CD14-positive monocyte (primary cell): ENCODE measurements around the gene SLC1A2. TPM values are rescaled to one million over a fixed set of nuclear protein-coding genes. Genes with fewer than 3 reads are reported as not detected.

Experiments
- DNase-seq, 3 donors: peaks; one replicate each; pipeline ENCODE4 v3.0.0-alpha.2; 2011 to 2022
- H2AFZ ChIP-seq: 2 replicates; pipeline ENCODE4 v1.6.0; 2012; ENCODE audit warnings: mild to moderate bottlenecking, low read depth, low read length, inconsistent platforms; ENCODE audit not compliant: insufficient read depth, poor library complexity, severe bottlenecking
- H3K27ac ChIP-seq, 2 donors: 1 replicate in 1 of 2; 2 replicates in 1 of 2; pipeline ENCODE4 v1.5.1; 2012 to 2013; ENCODE audit warnings: low read length in 2 of 2, control low read depth in 1 of 2, inconsistent platforms in 1 of 2, low read depth in 1 of 2, mild to moderate bottlenecking in 1 of 2
- H3K27me3 ChIP-seq, 2 donors: one replicate each; pipeline versions ENCODE4 v1.6.0 to v1.6.1; 2011 to 2013; ENCODE audit warnings: low read length in 2 of 2; ENCODE audit not compliant: control insufficient read depth in 2 of 2, insufficient read depth in 2 of 2
- H3K36me3 ChIP-seq, 2 donors: replicated peaks in 1 of 2; 1 replicate in 1 of 2; 2 replicates in 1 of 2; pipeline versions ENCODE4 v1.5.1 to v1.6.1; 2012 to 2013; ENCODE audit warnings: low read length in 2 of 2, control low read depth in 1 of 2, inconsistent platforms in 1 of 2, mild to moderate bottlenecking in 1 of 2; ENCODE audit not compliant: insufficient read depth in 2 of 2, control insufficient read depth in 1 of 2
- H3K4me1 ChIP-seq, 2 donors: 1 replicate in 1 of 2; 2 replicates in 1 of 2; pipeline versions ENCODE4 v1.5.1 to v1.6.1; 2012 to 2013; ENCODE audit warnings: low read length in 2 of 2, control low read depth in 1 of 2, inconsistent platforms in 1 of 2, mild to moderate bottlenecking in 1 of 2, moderate library complexity in 1 of 2; ENCODE audit not compliant: insufficient read depth in 2 of 2, control insufficient read depth in 1 of 2
- H3K4me2 ChIP-seq: replicated peaks from 2 replicates; pipeline ENCODE3; 2012; ENCODE audit warnings: low read length, moderate library complexity, mild to moderate bottlenecking; ENCODE audit not compliant: poor library complexity, severe bottlenecking; ENCODE audit errors: extremely low read depth
- H3K4me3 ChIP-seq, 3 experiments: fragments of 200-600 bp in 1 of 3; sonication (generic) in 1 of 3; replicated peaks in 1 of 3; 1 replicate in 2 of 3; 2 replicates in 1 of 3; pipeline ENCODE4 v1.5.1; 2011 to 2013; ENCODE audit warnings: low read length in 3 of 3, mild to moderate bottlenecking in 3 of 3, control low read depth in 2 of 3, low read depth in 2 of 3, inconsistent platforms in 1 of 3, moderate library complexity in 1 of 3
- H3K79me2 ChIP-seq: 2 replicates; pipeline ENCODE4 v1.6.0; 2012; ENCODE audit warnings: mild to moderate bottlenecking, control low read depth, inconsistent platforms, low read length, moderate library complexity; ENCODE audit not compliant: insufficient read depth
- H3K9ac ChIP-seq: 2 replicates; pipeline ENCODE4 v1.6.0; 2017; ENCODE audit warnings: low read length, mild to moderate bottlenecking; ENCODE audit not compliant: insufficient read depth, poor library complexity, severe bottlenecking
- H3K9me3 ChIP-seq, 2 donors: replicated peaks in 1 of 2; 1 replicate in 1 of 2; 2 replicates in 1 of 2; pipeline versions ENCODE4 v1.5.1 to v1.6.1; 2012 to 2013; ENCODE audit warnings: low read length in 2 of 2, control low read depth in 1 of 2; ENCODE audit not compliant: control insufficient read depth in 1 of 2, insufficient read depth in 1 of 2
- H4K20me1 ChIP-seq: 2 replicates; pipeline ENCODE4 v1.6.0; 2012; ENCODE audit warnings: mild to moderate bottlenecking, low read length, control low read depth, moderate library complexity; ENCODE audit not compliant: insufficient read depth
- H3K27ac Mint-ChIP-seq, 7 donors: one replicate each; pipeline ENCODE4 v1.8.0; 2020; ENCODE audit warnings: mild to moderate bottlenecking in 7 of 7, mixed read lengths in 7 of 7, moderate library complexity in 6 of 7, inconsistent platforms in 2 of 7
- H3K27me3 Mint-ChIP-seq, 3 donors: one replicate each; pipeline ENCODE4 v1.8.0; 2021 to 2022; ENCODE audit warnings: low read depth in 3 of 3, mild to moderate bottlenecking in 3 of 3, mixed read lengths in 3 of 3, moderate library complexity in 3 of 3, inconsistent platforms in 1 of 3
- H3K36me3 Mint-ChIP-seq, 2 donors: one replicate each; pipeline ENCODE4 v1.8.0; 2020; ENCODE audit warnings: mixed read lengths in 2 of 2, inconsistent platforms in 1 of 2, mild to moderate bottlenecking in 1 of 2
- H3K4me1 Mint-ChIP-seq: one replicate; pipeline ENCODE4 v1.8.0; 2020; ENCODE audit warnings: mild to moderate bottlenecking, mixed read lengths
- H3K4me3 Mint-ChIP-seq, 2 donors: one replicate each; pipeline ENCODE4 v1.8.0; 2020; ENCODE audit warnings: mild to moderate bottlenecking in 2 of 2, mixed read lengths in 2 of 2, moderate library complexity in 1 of 2
- H3K9me3 Mint-ChIP-seq, 7 donors: one replicate each; pipeline ENCODE4 v1.8.0; 2020 to 2022; ENCODE audit warnings: mixed read lengths in 7 of 7, mild to moderate bottlenecking in 6 of 7, moderate library complexity in 6 of 7, inconsistent platforms in 2 of 7
- CTCF ChIP-seq: fragments of 200-600 bp; IDR thresholded peaks from one replicate; pipeline ENCODE4 v1.8.0; 2022; ENCODE audit warnings: antibody characterized with exemption, mild to moderate bottlenecking
- WGBS: methylation state at CpG from one replicate; pipeline ENCODE4 v1.1.5; 2013; ENCODE audit warnings: missing lambda C conversion rate; ENCODE audit not compliant: insufficient coverage; 5-methylcytosine and 5-hydroxymethylcytosine counted together
- intact Hi-C, 2 donors: fragments of 100-400 bp; cut with micrococcal nuclease; formaldehyde crosslinking; loops; one replicate each; pipeline versions ENCODE4 v1.15.0 to v1.15.1; 2023
- polyA plus RNA-seq, 3 donors: library from polyadenylated mRNA; depleted of rRNA in 1 of 3; unstranded in 2 of 3; stranded (reverse) in 1 of 3; fragments of 300-500 nt in 2 of 3; fragments of >200 nt in 1 of 3; fragmentation: Illumina TruSeq in 2 of 3; gene quantifications; 1 replicate in 2 of 3; 2 replicates in 1 of 3; pipeline ENCODE4 v1.2.3, GENCODE V29; 2012 to 2021

Gene SLC1A2
- polyA plus RNA-seq, 3 donors: 0.07 TPM; not detected in 2

DNA sequence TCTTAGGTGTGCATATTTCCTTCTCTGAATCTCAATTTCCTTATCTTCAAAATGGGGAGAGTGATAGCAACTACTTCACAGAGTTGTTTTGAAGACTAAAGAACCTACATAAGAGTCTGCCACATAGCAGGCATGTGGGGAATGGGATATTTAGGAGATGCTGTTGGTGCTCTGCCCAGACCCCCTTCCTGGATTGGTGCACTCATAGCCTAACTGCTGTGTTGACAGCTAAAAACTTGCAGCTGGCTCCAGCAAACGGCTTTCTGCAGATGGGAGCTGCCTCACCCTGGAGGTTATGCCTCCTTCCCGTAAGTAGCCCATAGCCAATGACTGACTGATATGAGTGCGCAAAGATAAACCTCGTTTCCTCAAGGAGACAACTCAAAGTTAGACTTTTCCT, 174.3 kb downstream of the SLC1A2 start:
- Mint-ChIP-seq H3K27ac (no peak overlapping the region), H3K36me3 (no peaks in the 10 kb centered on the region), H3K4me1 (peaks cover 3% of the 10 kb centered on the region), H3K27me3 (peaks cover 0 to 3% (median 0%) of the 10 kb centered on the region in 3 donors), H3K4me3 (no peak overlapping the region), H3K9me3 (peaks cover 0 to 11% (median 3%) of the 10 kb centered on the region in 7 donors)
- no peak for DNase-seq
- peaks cover 0 to 10% of the 10 kb centered on the region in 2 donors for H3K9me3 ChIP-seq
- no peaks in the 10 kb centered on the region for H3K79me2 ChIP-seq
- no peaks in the 10 kb centered on the region for H3K36me3 ChIP-seq
- no peak for TF ChIP-seq CTCF
- intact Hi-C loops: loop anchor here in 1 of 2 donors (10.0 kb wide), 1 partner anchor 50 kb away; no protein-coding TSS in a partner anchor
- H3K9ac ChIP-seq: no peak overlapping the region
- H3K4me2 ChIP-seq: no peak overlapping the region
- no peaks in the 10 kb centered on the region for H4K20me1 ChIP-seq
- H3K4me1 ChIP-seq: peaks cover under 1% of the 10 kb centered on the region in 2 donors
- no peak overlapping the region for H2AFZ ChIP-seq
- no peaks in the 10 kb centered on the region for H3K27me3 ChIP-seq
- 96% methylated on average over 4 of the region's 4 CpGs for WGBS
- no peak overlapping the region for H3K27ac ChIP-seq
- no peak overlapping the region for H3K4me3 ChIP-seq

GRCh38 chr11:35243774-35244173, 175.6 kb downstream of the SLC1A2 start:
- H3K79me2 ChIP-seq: no peaks in the 10 kb centered on the region
- peaks cover 13% of the 10 kb centered on the region for H3K4me1 Mint-ChIP-seq
- no peak for DNase-seq
- H3K27me3 ChIP-seq: no peaks in the 10 kb centered on the region
- H2AFZ ChIP-seq: no peak overlapping the region
- H4K20me1 ChIP-seq: no peaks in the 10 kb centered on the region
- peaks cover 0 to 10% of the 10 kb centered on the region in 2 donors for H3K9me3 ChIP-seq
- H3K4me1 ChIP-seq: peaks cover 9 to 12% of the 10 kb centered on the region in 2 donors
- TF ChIP-seq CTCF: no peak
- no peaks in the 10 kb centered on the region for H3K36me3 ChIP-seq
- H3K27ac Mint-ChIP-seq: no peak overlapping the region
- no peak overlapping the region for H3K27ac ChIP-seq
- no peak overlapping the region for H3K4me3 Mint-ChIP-seq
- no peak overlapping the region for H3K4me3 ChIP-seq
- H3K27me3 Mint-ChIP-seq: peaks cover 0 to 3% (median 0%) of the 10 kb centered on the region in 3 donors
- no peak overlapping the region for H3K9ac ChIP-seq
- WGBS: no CpG with 5 or more reads among the region's 2 CpGs
- intact Hi-C loops: loop anchor here in 1 of 2 donors (10.0 kb wide), 1 partner anchor 51 kb away; no protein-coding TSS in a partner anchor
- H3K36me3 Mint-ChIP-seq: no peaks in the 10 kb centered on the region
- peaks cover 0 to 11% (median 3%) of the 10 kb centered on the region in 7 donors for H3K9me3 Mint-ChIP-seq
- H3K4me2 ChIP-seq: no peak overlapping the region
